ENCODE measurements around the gene ZNF219. TPM values are rescaled to one million over a fixed set of nuclear protein-coding genes. Genes with fewer than 3 reads are reported as not detected.
"Not testable (repeated sequence)": the region's sequence is repeated elsewhere in the genome, so short reads cannot be mapped to it uniquely, and the experiment has no call there.

The ZNF219 gene
- total RNA-seq, 1 donor from 2014 or later, result 44.9 TPM

- no peaks in the 10 kb centered on the region for H3K27me3 ChIP-seq (ENCODE audit: low read depth)
- TF ChIP-seq, protein P1, sequence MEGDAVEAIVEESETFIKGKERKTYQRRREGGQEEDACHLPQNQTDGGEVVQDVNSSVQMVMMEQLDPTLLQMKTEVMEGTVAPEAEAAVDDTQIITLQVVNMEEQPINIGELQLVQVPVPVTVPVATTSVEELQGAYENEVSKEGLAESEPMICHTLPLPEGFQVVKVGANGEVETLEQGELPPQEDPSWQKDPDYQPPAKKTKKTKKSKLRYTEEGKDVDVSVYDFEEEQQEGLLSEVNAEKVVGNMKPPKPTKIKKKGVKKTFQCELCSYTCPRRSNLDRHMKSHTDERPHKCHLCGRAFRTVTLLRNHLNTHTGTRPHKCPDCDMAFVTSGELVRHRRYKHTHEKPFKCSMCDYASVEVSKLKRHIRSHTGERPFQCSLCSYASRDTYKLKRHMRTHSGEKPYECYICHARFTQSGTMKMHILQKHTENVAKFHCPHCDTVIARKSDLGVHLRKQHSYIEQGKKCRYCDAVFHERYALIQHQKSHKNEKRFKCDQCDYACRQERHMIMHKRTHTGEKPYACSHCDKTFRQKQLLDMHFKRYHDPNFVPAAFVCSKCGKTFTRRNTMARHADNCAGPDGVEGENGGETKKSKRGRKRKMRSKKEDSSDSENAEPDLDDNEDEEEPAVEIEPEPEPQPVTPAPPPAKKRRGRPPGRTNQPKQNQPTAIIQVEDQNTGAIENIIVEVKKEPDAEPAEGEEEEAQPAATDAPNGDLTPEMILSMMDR (IDR thresholded peaks at IDR 0.05; ENCODE audit: borderline replicate concordance), result no peak
- H3K9me3 ChIP-seq (replicated peaks), result no peaks in the 10 kb centered on the region
- no peak for DNase-seq
- peak within 1 kb of the TSS; percentile 5 for H3K4me3 ChIP-seq
- no peaks in the 10 kb centered on the region for H3K36me3 ChIP-seq
- H3K4me1 ChIP-seq, result peaks cover 48% of the 10 kb centered on the region
- H3K27ac ChIP-seq (replicated peaks), result peak within 1 kb of the TSS; percentile 77
- intact Hi-C loops (cut with micrococcal nuclease), result loop anchor here (2.0 kb wide), 1 partner anchor 27 kb away; no protein-coding TSS in a partner anchor
These were observed 56.6 kb downstream of the ZNF219 start, which contains the start of gene RNASE7 for GRCh38 chr14:21041676-21042433. Gene RNASE7 (plus strand): TSS chr14:21042362. CDS start chr14:21042993, 631 bp downstream.

DNA sequence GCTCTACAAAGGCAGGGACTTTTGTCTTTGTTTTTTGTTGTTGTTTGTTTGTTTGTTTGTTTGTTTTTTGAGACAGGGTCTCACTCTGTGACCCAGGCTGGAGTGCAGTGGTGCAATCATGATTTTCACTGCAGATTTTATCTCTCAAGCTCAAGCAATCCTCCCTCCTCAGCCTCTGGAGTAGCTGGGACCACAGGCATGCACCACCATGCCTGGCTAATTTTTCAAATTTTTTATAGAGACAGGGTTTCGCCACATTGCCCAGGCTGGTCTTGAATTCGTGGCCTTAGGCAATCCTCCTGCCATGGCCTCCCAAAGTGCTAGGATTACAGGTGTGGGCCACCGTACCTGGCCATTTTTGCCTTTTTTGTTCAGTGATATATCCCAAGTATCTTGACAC lies 57.5 kb downstream of the ZNF219 start:
- DNase-seq; H3K4me3 ChIP-seq; H3K27me3 ChIP-seq (ENCODE audit: low read depth); H3K36me3 ChIP-seq; H3K27ac ChIP-seq (replicated peaks); H3K9me3 ChIP-seq (replicated peaks): not testable (repeated sequence)
- H3K4me1 ChIP-seq, result peaks cover 48% of the 10 kb centered on the region
- intact Hi-C loops (cut with micrococcal nuclease), result loop anchor here (2.0 kb wide), 1 partner anchor 26 kb away; no protein-coding TSS in a partner anchor

DNA sequence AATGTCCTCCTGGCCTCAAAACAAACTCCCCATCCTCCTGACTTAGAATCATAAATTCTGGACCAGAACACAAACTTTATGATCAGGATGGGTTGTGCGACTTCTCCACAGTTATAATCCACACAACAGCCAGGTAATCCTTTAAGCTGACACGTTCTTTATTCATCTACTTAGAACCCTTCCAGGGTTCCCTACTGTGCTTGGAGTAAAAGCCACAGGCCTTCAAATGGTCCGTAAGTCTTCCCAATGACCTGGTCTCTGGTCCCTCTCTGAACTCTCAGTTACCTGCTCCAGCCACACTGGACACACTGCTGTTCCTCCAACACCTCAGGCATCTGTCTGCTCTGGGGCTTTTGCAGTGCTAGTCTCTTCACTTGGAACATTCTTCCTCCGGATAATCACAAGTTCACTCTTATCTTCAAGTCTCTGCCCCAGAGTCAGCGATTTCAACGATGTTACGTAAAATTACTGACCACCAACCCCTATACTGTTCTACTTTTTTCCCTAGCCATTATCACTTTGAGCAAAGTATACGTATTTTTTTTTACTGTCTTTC lies 58.0 kb downstream of the ZNF219 start:
- TF ChIP-seq, protein P1 (IDR thresholded peaks at IDR 0.05; ENCODE audit: borderline replicate concordance), result peak; percentile 13
- H3K4me1 ChIP-seq, result peaks cover 48% of the 10 kb centered on the region
- DNase-seq, result no peak
- intact Hi-C loops (cut with micrococcal nuclease), result loop anchor here (2.0 kb wide), 1 partner anchor 26 kb away; no protein-coding TSS in a partner anchor
- H3K4me3 ChIP-seq, result no peak overlapping the region
- no peaks in the 10 kb centered on the region for H3K27me3 ChIP-seq (ENCODE audit: low read depth)
- H3K9me3 ChIP-seq (replicated peaks), result no peaks in the 10 kb centered on the region
- peak overlapping the region; percentile 88 for H3K27ac ChIP-seq (replicated peaks)
- no peaks in the 10 kb centered on the region for H3K36me3 ChIP-seq

Other genes with a start within 250 kb of the ZNF219 start
- not detected for gene RNASE3, start 207.3 kb downstream of the ZNF219 start, total RNA-seq
- gene RNASE2, start 143.2 kb downstream of the ZNF219 start, total RNA-seq, result 1.3 TPM
- 37.3 TPM for gene METTL17, start 108.7 kb downstream of the ZNF219 start, total RNA-seq
- gene SLC39A2, start 99.4 kb downstream of the ZNF219 start, total RNA-seq, result not detected
- gene NDRG2, start 73.6 kb downstream of the ZNF219 start, total RNA-seq, result 346 TPM
- gene TPPP2, start 68.4 kb downstream of the ZNF219 start, total RNA-seq, result 1.6 TPM
- not detected for gene RNASE13, start 63.8 kb downstream of the ZNF219 start, total RNA-seq
- gene RNASE7, start 56.3 kb downstream of the ZNF219 start, total RNA-seq, result not detected
- gene RNASE8, start 40.8 kb downstream of the ZNF219 start, total RNA-seq, result not detected
- 21.3 TPM for gene ARHGEF40, start 28.4 kb downstream of the ZNF219 start, total RNA-seq
- 0.19 TPM for gene TMEM253, start 2.4 kb upstream of the ZNF219 start, total RNA-seq
- gene OR5AU1, start 57.4 kb upstream of the ZNF219 start, total RNA-seq, result not detected
- gene HNRNPC, start 170.8 kb upstream of the ZNF219 start, total RNA-seq, result 273 TPM
- 0.30 TPM for gene RPGRIP1, start 181.4 kb upstream of the ZNF219 start, total RNA-seq

All from left ventricle myocardium inferior (tissue), 1 donor.